Pancreas (tissue), 10 donors: Measurements from ENCODE around the gene CCDC196. TPM values are rescaled to one million over a fixed set of nuclear protein-coding genes. Genes with fewer than 3 reads are reported as not detected.

Experiments
- ATAC-seq, 4 donors: fragments of 200-7000 bp; cut with Tn5 transposase; one replicate each; pipeline versions ENCODE4 v1.8.0 to v1.9.1; 2020; ENCODE audit warnings: mild to moderate bottlenecking in 4 of 4, moderate library complexity in 4 of 4
- DNase-seq, 6 donors: peaks; one replicate each; pipeline ENCODE4 v3.0.0-alpha.2; 2020
- FAIRE-seq: peaks from 2 replicates; lab custom pipeline; 2012; peaks lifted over from hg19 to GRCh38; lab: Jason Lieb, UNC
- H3K27ac ChIP-seq, 4 donors: fragments of 200-600 bp; sonication (generic); 1 replicate in 3 of 4; 2 replicates in 1 of 4; pipeline versions ENCODE4 v1.5.0 to v1.8.0; 2020
- H3K27me3 ChIP-seq, 4 donors: fragments of 200-600 bp; one replicate each; pipeline ENCODE4 v1.8.0; 2021
- H3K36me3 ChIP-seq, 3 donors: fragments of 200-600 bp; sonication (generic) in 1 of 3; one replicate each; pipeline versions ENCODE4 v1.5.0 to v1.8.0; 2020 to 2021
- H3K4me1 ChIP-seq, 3 donors: fragments of 200-600 bp; one replicate each; pipeline ENCODE4 v1.8.0; 2021
- H3K4me3 ChIP-seq, 4 donors: fragments of 200-600 bp; sonication (generic) in 2 of 4; one replicate each; pipeline versions ENCODE4 v1.5.0 to v1.8.0; 2020 to 2021
- H3K9me3 ChIP-seq, 4 donors: fragments of 200-600 bp; one replicate each; pipeline ENCODE4 v1.8.0; 2021
- CTCF ChIP-seq, 4 donors: fragments of 200-600 bp; sonication (generic) in 3 of 4; IDR thresholded peaks; one replicate each; pipeline versions ENCODE4 v1.5.0 to v1.8.0; 2021; ENCODE audit warnings: antibody characterized with exemption in 4 of 4
- WGBS, 2 donors: extraction: QIAGEN DNeasy Blood & Tissue Kit; methylation state at CpG; one replicate each; pipeline ENCODE4 v1.1.7; 2013; 5-methylcytosine and 5-hydroxymethylcytosine counted together
- intact Hi-C, 3 donors: fragments of 100-400 bp; cut with DNase I; formaldehyde crosslinking; loops; one replicate each; pipeline versions ENCODE4 v1.11.1 to v1.14.2; 2022
- polyA plus RNA-seq, 2 donors: library from polyadenylated mRNA; stranded (reverse); fragments of 200-250 nt; gene quantifications; one replicate each; pipeline ENCODE4 v1.2.3, GENCODE V29; 2013
- total RNA-seq, 6 donors: library from RNA; stranded (reverse); fragmentation: NEBNext Ultra II Directional in 4 of 6; extraction: Animal tissue kit (Norgen Biotek cat#: 25700) in 4 of 6; gene quantifications; one replicate each; pipeline versions ENCODE4 v1.2.1 to v1.2.4, GENCODE V29; 2021 to 2023
- donor health status: healthy with polysubstance abuse.
- donor health status: DM: no; HTN: no; CAD: no; lungs with moderate emphysema.
- donor health status: DM: no; HTN: no; CAD: no.
- donor health status: control.
- donor health status: control.
- donor health status: Bipolar disorder and iron deficiency.
- donor health status: DM: yes; HTN: yes; CAD: no.
- donor health status: DM: no; HTN: no; CAD: no.
- donor health status: DM: no; HTN: no; CAD: no.
- donor health status: DM: yes; HTN: yes; CAD: no.

CCDC196 gene
- total and polyA plus RNA-seq, 8 donors = 0.43 to 6.6 (median 1.4) TPM; not detected in 2

- no peaks in the 10 kb centered on the region for H3K4me1 ChIP-seq
- intact Hi-C loops = no loop called here
- FAIRE-seq (no peak), DNase-seq (no peak), ATAC-seq (no peak)
- no peak overlapping the region for H3K4me3 ChIP-seq
- H3K36me3 ChIP-seq = no peaks in the 10 kb centered on the region
- H3K27ac ChIP-seq = no peak overlapping the region
- H3K9me3 ChIP-seq = no peaks in the 10 kb centered on the region
- H3K27me3 ChIP-seq = no peaks in the 10 kb centered on the region
- TF ChIP-seq CTCF (IDR thresholded peaks at IDR 0.05) = no peak
Observed at GRCh38 chr14:66445936-66446335, 40.2 kb upstream of the CCDC196 start.

- 72 to 94% methylated on average over 3 of the region's 3 CpGs for WGBS, 2 donors
- intact Hi-C loops = no loop called here
- FAIRE-seq (no peak), ATAC-seq (no peak), DNase-seq (no peak)
- no peak overlapping the region for H3K4me3 ChIP-seq
- no peaks in the 10 kb centered on the region for H3K4me1 ChIP-seq
- H3K27me3 ChIP-seq = no peaks in the 10 kb centered on the region
- TF ChIP-seq CTCF (IDR thresholded peaks at IDR 0.05) = no peak
- H3K9me3 ChIP-seq = no peaks in the 10 kb centered on the region
- H3K36me3 ChIP-seq = no peaks in the 10 kb centered on the region
- no peak overlapping the region for H3K27ac ChIP-seq
Observed at GRCh38 chr14:66453469-66453868, 32.7 kb upstream of the CCDC196 start.

GRCh38 chr14:66459603-66460002 is 26.6 kb upstream of the CCDC196 start:
- FAIRE-seq (no peak), ATAC-seq (no peak), DNase-seq (no peak)
- intact Hi-C loops = no loop called here
- no peak for TF ChIP-seq CTCF (IDR thresholded peaks at IDR 0.05)
- H3K27me3 ChIP-seq = no peaks in the 10 kb centered on the region
- H3K9me3 ChIP-seq = no peaks in the 10 kb centered on the region
- no peaks in the 10 kb centered on the region for H3K4me1 ChIP-seq
- no peak overlapping the region for H3K4me3 ChIP-seq
- no peaks in the 10 kb centered on the region for H3K36me3 ChIP-seq
- H3K27ac ChIP-seq = no peak overlapping the region

GRCh38 chr14:66464261-66464660 is 21.9 kb upstream of the CCDC196 start:
- WGBS, 2 donors = 98% methylated on average over 3 of the region's 3 CpGs
- Histone ChIP-seq H3K4me1 (no peaks in the 10 kb centered on the region), H3K9me3 (no peaks in the 10 kb centered on the region), H3K27ac (no peak overlapping the region), H3K36me3 (no peaks in the 10 kb centered on the region), H3K4me3 (no peak overlapping the region), H3K27me3 (no peaks in the 10 kb centered on the region)
- FAIRE-seq (no peak), ATAC-seq (no peak), DNase-seq (no peak)
- intact Hi-C loops = no loop called here
- TF ChIP-seq CTCF (IDR thresholded peaks at IDR 0.05) = no peak

GRCh38 chr14:66468778-66469367 is 17.3 kb upstream of the CCDC196 start:
- no peak for ATAC-seq
- no peak for DNase-seq
- FAIRE-seq = no peak
- Histone ChIP-seq H3K9me3 (no peaks in the 10 kb centered on the region), H3K4me3 (no peak overlapping the region), H3K27me3 (no peaks in the 10 kb centered on the region), H3K36me3 (no peaks in the 10 kb centered on the region), H3K4me1 (no peaks in the 10 kb centered on the region), H3K27ac (no peak overlapping the region)
- no peak for TF ChIP-seq CTCF (IDR thresholded peaks at IDR 0.05)
- intact Hi-C loops = no loop called here
- WGBS, 2 donors = 93 to 94% methylated on average over 2 of the region's 2 CpGs
